Measurements from ENCODE around the gene SAP30BP.

The SAP30BP gene

DNA sequence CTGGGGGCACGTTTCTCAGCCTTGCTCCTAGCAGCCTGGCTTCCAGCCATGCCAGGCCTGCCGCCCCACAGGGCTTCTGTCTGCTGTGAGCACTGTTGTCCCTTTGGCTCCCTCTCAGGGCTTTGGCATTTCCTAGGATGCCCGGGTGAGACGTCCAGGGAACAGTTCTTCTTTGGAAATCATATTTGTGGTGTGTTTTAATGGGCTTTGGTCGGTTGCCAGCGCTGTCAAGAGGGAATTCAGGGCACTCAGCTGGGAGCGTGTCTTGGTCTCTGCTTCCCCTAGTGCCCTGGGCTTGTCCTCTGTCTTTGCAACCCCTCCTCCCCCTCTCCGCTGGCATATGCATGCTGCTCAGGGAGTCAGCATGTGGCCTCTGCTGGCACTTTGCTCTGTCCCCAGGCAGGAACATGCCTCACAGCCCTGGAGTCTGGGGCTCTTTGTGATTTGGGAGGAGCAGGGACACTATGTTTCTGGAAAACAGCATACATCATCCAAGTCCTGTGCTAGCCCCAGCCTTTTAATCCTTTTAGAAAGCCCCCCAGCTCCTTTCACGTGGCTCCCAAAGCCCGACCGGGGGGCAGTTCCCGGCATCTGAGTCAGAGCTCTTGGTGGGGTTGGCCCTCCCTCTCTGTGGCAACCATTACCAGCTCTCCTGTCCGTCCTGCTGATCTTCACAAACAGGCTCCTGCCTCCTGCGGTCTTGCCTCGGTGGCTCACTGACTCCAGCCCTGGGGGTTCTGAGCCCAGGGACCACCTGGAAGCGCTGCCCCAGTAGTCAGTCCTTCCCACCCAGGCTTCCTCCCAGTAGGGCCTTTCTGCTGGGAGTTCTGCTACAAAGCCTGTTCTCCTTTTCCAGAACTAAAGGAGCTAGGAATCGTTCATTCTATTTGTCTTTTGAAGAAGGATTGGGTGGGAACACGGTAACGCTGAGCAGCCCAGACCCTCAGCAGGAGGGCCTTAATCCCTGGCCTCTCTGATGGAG lies 26.7 kb downstream of the SAP30BP start:
- no peak for TF ChIP-seq CTCF (IDR thresholded peaks at IDR 0.05; ENCODE audit: insufficient read depth, missing control alignments)
- FAIRE-seq (no peak), DNase-seq (ENCODE audit: insufficient read length, low spot score) (no peak)

DNA sequence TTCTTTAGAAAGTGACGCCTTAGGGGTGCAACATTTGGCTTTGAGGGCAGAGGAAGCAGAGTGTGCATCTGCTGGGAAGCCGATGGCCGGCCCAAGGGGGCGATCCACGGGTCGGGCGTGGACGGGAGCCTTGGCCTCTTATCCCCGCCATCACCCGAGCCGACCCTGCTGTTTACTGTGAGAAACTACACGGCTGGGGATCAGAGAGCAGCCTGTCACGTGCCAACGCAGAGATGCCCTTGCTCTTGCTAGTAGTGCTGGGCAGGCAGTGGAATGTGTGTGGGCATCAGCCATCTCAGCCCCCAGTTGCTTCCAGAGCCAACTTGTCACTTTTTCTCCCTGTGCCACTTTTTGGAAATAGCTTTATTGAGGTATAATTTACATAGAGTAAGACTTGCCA lies 27.4 kb downstream of the SAP30BP start:
- TF ChIP-seq CTCF (IDR thresholded peaks at IDR 0.05; ENCODE audit: insufficient read depth, missing control alignments) = no peak
- no peak for FAIRE-seq
- no peak for DNase-seq (ENCODE audit: insufficient read length, low spot score)

- FAIRE-seq (no peak), DNase-seq (ENCODE audit: insufficient read length, low spot score) (no peak)
- no peak for TF ChIP-seq CTCF (IDR thresholded peaks at IDR 0.05; ENCODE audit: insufficient read depth, missing control alignments)
Observed at GRCh38 chr17:75695141-75695829, 28.1 kb downstream of the SAP30BP start.

- FAIRE-seq = no peak
- no peak for DNase-seq (ENCODE audit: insufficient read length, low spot score)
- no peak for TF ChIP-seq CTCF (IDR thresholded peaks at IDR 0.05; ENCODE audit: insufficient read depth, missing control alignments)
Observed at GRCh38 chr17:75695830-75696271, 28.7 kb downstream of the SAP30BP start.

DNA sequence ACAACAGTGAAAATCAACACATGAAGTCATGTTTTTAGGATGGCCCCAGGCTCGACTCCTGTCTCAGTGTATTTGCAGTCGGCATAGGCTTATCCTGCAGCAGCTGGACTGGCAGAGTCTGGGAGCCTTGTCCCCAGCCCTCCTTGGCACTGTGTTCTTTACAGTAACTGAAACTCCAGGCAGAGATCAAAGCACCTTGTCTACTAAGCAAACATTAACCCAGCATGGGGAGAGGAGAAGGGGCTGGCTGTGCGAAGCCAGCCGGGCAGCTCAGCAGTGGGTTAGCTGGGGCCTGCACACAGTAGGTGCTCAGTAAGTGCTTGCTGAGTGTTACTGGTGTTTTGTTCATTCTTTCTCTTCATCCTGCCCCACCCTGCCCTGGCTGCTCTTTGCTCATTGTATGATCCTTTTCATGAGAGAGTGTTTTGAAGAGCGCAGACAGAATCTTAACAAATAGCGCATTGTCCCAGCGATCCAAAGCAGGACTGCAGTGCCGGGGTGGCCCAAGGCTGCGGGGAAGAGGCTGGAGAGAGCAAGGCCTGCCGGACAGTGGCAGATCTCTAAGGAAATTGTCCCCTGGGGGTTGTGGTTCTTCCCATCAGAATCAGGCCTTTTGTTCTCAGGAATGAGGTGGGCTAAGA lies 30.6 kb downstream of the SAP30BP start:
- TF ChIP-seq CTCF (IDR thresholded peaks at IDR 0.05; ENCODE audit: insufficient read depth, missing control alignments) = no peak
- FAIRE-seq (no peak), DNase-seq (ENCODE audit: insufficient read length, low spot score) (peak; percentile 2)

DNA sequence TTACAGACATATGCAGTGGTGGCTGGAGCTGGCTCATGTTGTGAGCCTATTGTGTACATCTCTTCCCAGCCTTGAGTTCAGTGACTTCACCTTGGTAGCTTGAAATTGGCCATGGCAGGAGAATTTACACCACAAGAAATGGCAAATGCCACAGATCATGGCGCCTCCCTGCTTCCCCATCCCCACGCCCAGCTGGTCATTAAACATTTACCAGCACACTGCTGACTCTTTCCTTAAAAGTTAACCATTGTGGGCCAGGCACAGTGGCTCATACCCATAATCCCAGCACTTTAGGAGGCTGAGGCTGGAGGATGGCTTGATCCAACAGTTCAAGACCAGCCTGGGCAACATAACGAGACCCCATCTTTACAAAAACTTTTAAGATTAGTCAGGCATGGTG lies 31.5 kb downstream of the SAP30BP start:
- no peak for DNase-seq (ENCODE audit: insufficient read length, low spot score)
- no peak for FAIRE-seq
- no peak for TF ChIP-seq CTCF (IDR thresholded peaks at IDR 0.05; ENCODE audit: insufficient read depth, missing control alignments)
